Urothelium cell line (cell line): ENCODE results near the gene UNC50.
A peak's percentile ranks its signal among the peaks of the same experiment; 100 is the strongest.

ENCODE experiments used
- DNase-seq: peaks from one replicate; pipeline ENCODE4 v3.0.0; 2011; ENCODE audit warnings: low spot score, mixed read lengths
- FAIRE-seq: peaks from 2 replicates; lab custom pipeline; 2011; peaks lifted over from hg19 to GRCh38; lab: Jason Lieb, UNC

Gene UNC50

GRCh38 chr2:98607104-98607503 is 1.3 kb upstream of the UNC50 start:
- no peak for FAIRE-seq
- DNase-seq = no peak

GRCh38 chr2:98607741-98608115 is 661 bp upstream of the UNC50 start:
- DNase-seq (no peak), FAIRE-seq (no peak)

GRCh38 chr2:98608962-98609604 is 694 bp downstream of the UNC50 start:
- no peak for FAIRE-seq

GRCh38 chr2:98614024-98614739 is 5.8 kb downstream of the UNC50 start:
- FAIRE-seq (no peak), DNase-seq (no peak)

More at GRCh38 chr2:98608962-98609604, 694 bp downstream of the UNC50 start:
- DNase-seq = peak; percentile 33

GRCh38 chr2:98615481-98615880 is 7.1 kb downstream of the UNC50 start:
- DNase-seq (no peak), FAIRE-seq (no peak)

- FAIRE-seq = no peak
- no peak for DNase-seq
Measured at GRCh38 chr2:98617149-98617548, 8.8 kb downstream of the UNC50 start.

- DNase-seq (no peak), FAIRE-seq (no peak)
Measured at GRCh38 chr2:98623657-98624056, 15.3 kb downstream of the UNC50 start.

- no peak for DNase-seq
- FAIRE-seq = no peak
Measured at GRCh38 chr2:98632351-98632750, 24.0 kb downstream of the UNC50 start.

GRCh38 chr2:98634406-98635092 is 26.2 kb downstream of the UNC50 start:
- DNase-seq = peak; percentile 24
- no peak for FAIRE-seq

- FAIRE-seq = no peak
- DNase-seq = no peak
Measured at GRCh38 chr2:98637401-98638147, 29.2 kb downstream of the UNC50 start.

- FAIRE-seq (no peak), DNase-seq (no peak)
Measured at GRCh38 chr2:98643496-98644100, 35.2 kb downstream of the UNC50 start.

GRCh38 chr2:98647636-98648035 is 39.2 kb downstream of the UNC50 start:
- DNase-seq (no peak), FAIRE-seq (no peak)

GRCh38 chr2:98648451-98648850 is 40.1 kb downstream of the UNC50 start:
- FAIRE-seq (no peak), DNase-seq (no peak)

- FAIRE-seq = peak; percentile 5
- DNase-seq = peak; percentile 81
Measured at GRCh38 chr2:98649135-98649991, 41.0 kb downstream of the UNC50 start.

GRCh38 chr2:98649992-98650375 is 41.6 kb downstream of the UNC50 start:
- no peak for FAIRE-seq
- DNase-seq = no peak

GRCh38 chr2:98650998-98651397 is 42.6 kb downstream of the UNC50 start:
- DNase-seq = no peak

GRCh38 chr2:98654699-98655495 is 46.5 kb downstream of the UNC50 start:
- DNase-seq (no peak), FAIRE-seq (no peak)

More at GRCh38 chr2:98650998-98651397, 42.6 kb downstream of the UNC50 start:
- FAIRE-seq = no peak

- FAIRE-seq (no peak), DNase-seq (no peak)
Measured at GRCh38 chr2:98656800-98657199, 48.4 kb downstream of the UNC50 start.
